GM12864 (cell line): ENCODE data around the gene DBNL.
A peak's percentile ranks its signal among the peaks of the same experiment; 100 is the strongest.

ENCODE experiments used
- DNase-seq: peaks from one replicate; pipeline ENCODE4 v3.0.0-alpha.2; 2011; ENCODE audit warnings: low read depth
- H3K4me3 ChIP-seq: 2 replicates; pipeline ENCODE4 v1.5.1; 2011; ENCODE audit warnings: mild to moderate bottlenecking, low read depth, low read length, control low read depth
- CTCF ChIP-seq: IDR thresholded peaks from 2 replicates; pipeline ENCODE4 v1.5.1; 2011; ENCODE audit warnings: low read depth, mild to moderate bottlenecking, moderate library complexity, low read length, control low read depth, inconsistent platforms; ENCODE audit errors: missing control alignments

DBNL gene

GRCh38 chr7:44082541-44083207 is 38.2 kb downstream of the DBNL start:
- DNase-seq = peak; percentile 95
- peak overlapping the region; percentile 70 for H3K4me3 ChIP-seq
- no peak for TF ChIP-seq CTCF

- TF ChIP-seq CTCF = no peak
- DNase-seq = no peak
- H3K4me3 ChIP-seq = no peak overlapping the region
These were observed 39.3 kb downstream of the DBNL start for GRCh38 chr7:44083796-44084195.

GRCh38 chr7:44084701-44085100 is 40.2 kb downstream of the DBNL start:
- H3K4me3 ChIP-seq = no peak overlapping the region
- TF ChIP-seq CTCF = no peak
- no peak for DNase-seq

- TF ChIP-seq CTCF = peak; percentile 12
- no peak overlapping the region for H3K4me3 ChIP-seq
- no peak for DNase-seq
These were observed 41.0 kb downstream of the DBNL start for GRCh38 chr7:44085546-44085945.

GRCh38 chr7:44086627-44087026 is 42.1 kb downstream of the DBNL start:
- TF ChIP-seq CTCF = no peak
- no peak overlapping the region for H3K4me3 ChIP-seq
- DNase-seq = no peak

GRCh38 chr7:44087911-44088838 is 43.7 kb downstream of the DBNL start:
- TF ChIP-seq CTCF = no peak
- no peak for DNase-seq
- no peak overlapping the region for H3K4me3 ChIP-seq
